H9 (cell line): ENCODE results near the gene MROH7. TPM values are rescaled to one million over a fixed set of nuclear protein-coding genes. Genes with fewer than 3 reads are reported as not detected.

Source experiments
- DNase-seq: peaks from one replicate; pipeline ENCODE4 v3.0.0-alpha.2; 2017
- H2AFZ ChIP-seq: one replicate; pipeline ENCODE4 v1.6.1; 2013; ENCODE audit warnings: mild to moderate bottlenecking, low read length, control low read depth, moderate library complexity
- H2AK5ac ChIP-seq: 2 replicates; pipeline ENCODE4 v1.6.1; 2013; ENCODE audit warnings: low read length, control low read depth, mixed read lengths; ENCODE audit not compliant: insufficient read length
- H2BK120ac ChIP-seq: one replicate; pipeline ENCODE4 v1.6.1; 2013; ENCODE audit warnings: low read depth, mild to moderate bottlenecking, low read length, control low read depth, inconsistent platforms; ENCODE audit not compliant: poor library complexity, severe bottlenecking
- H2BK12ac ChIP-seq: 2 replicates; pipeline ENCODE4 v1.6.1; 2013; ENCODE audit warnings: low read length, control low read depth, mixed read lengths, low read depth; ENCODE audit not compliant: insufficient read length
- H2BK15ac ChIP-seq: 2 replicates; pipeline ENCODE4 v1.6.1; 2013; ENCODE audit warnings: low read depth, low read length, control low read depth
- H2BK20ac ChIP-seq: one replicate; pipeline ENCODE4 v1.6.1; 2013; ENCODE audit warnings: low read depth, mild to moderate bottlenecking, low read length, control low read depth, inconsistent platforms; ENCODE audit not compliant: poor library complexity, severe bottlenecking
- H2BK5ac ChIP-seq: 2 replicates; pipeline ENCODE4 v1.6.1; 2013; ENCODE audit warnings: low read length, control low read depth, mixed read lengths; ENCODE audit not compliant: insufficient read length
- H3K14ac ChIP-seq: 2 replicates; pipeline ENCODE4 v1.6.1; 2013; ENCODE audit warnings: low read length, control low read depth; ENCODE audit not compliant: insufficient read depth
- H3K18ac ChIP-seq: 2 replicates; pipeline ENCODE4 v1.6.1; 2013; ENCODE audit warnings: low read depth, mild to moderate bottlenecking, mixed read lengths, low read length, control low read depth; ENCODE audit not compliant: insufficient read length
- H3K23ac ChIP-seq: 2 replicates; pipeline ENCODE4 v1.6.1; 2013; ENCODE audit warnings: low read length, control low read depth, mixed read lengths, low read depth; ENCODE audit not compliant: insufficient read length
- H3K23me2 ChIP-seq: 2 replicates; pipeline ENCODE4 v1.6.1; 2013; ENCODE audit warnings: low read depth, mild to moderate bottlenecking, mixed read lengths, low read length, control low read depth; ENCODE audit not compliant: insufficient read length, poor library complexity, severe bottlenecking
- H3K27ac ChIP-seq: 2 replicates; pipeline ENCODE4 v1.5.1; 2013; ENCODE audit warnings: low read length, control low read depth, mixed read lengths, low read depth; ENCODE audit not compliant: insufficient read length
- H3K27me3 ChIP-seq: 2 replicates; pipeline ENCODE4 v1.6.1; 2013; ENCODE audit warnings: low read length, control low read depth, inconsistent platforms; ENCODE audit not compliant: insufficient read depth
- H3K4ac ChIP-seq: 2 replicates; pipeline ENCODE4 v1.6.1; 2013; ENCODE audit warnings: low read depth, mild to moderate bottlenecking, control low read depth, inconsistent platforms, low read length, moderate library complexity
- H3K4me1 ChIP-seq: 2 replicates; pipeline ENCODE4 v1.6.1; 2013; ENCODE audit warnings: low read length, control low read depth, inconsistent platforms; ENCODE audit not compliant: insufficient read depth
- H3K4me2 ChIP-seq: 2 replicates; pipeline ENCODE4 v1.6.1; 2013; ENCODE audit warnings: low read length, control low read depth, mixed read lengths; ENCODE audit not compliant: insufficient read length, insufficient read depth
- H3K56ac ChIP-seq: 2 replicates; pipeline ENCODE4 v1.6.1; 2013; ENCODE audit warnings: low read depth, mild to moderate bottlenecking, mixed read lengths, low read length, control low read depth; ENCODE audit not compliant: insufficient read length
- H3K79me1 ChIP-seq: 2 replicates; pipeline ENCODE4 v1.6.1; 2013; ENCODE audit warnings: low read depth, mild to moderate bottlenecking, moderate library complexity, low read length, control low read depth, inconsistent platforms; ENCODE audit not compliant: insufficient read depth, poor library complexity, severe bottlenecking
- H3K79me2 ChIP-seq: 2 replicates; pipeline ENCODE4 v1.6.1; 2013; ENCODE audit warnings: low read length, control low read depth, inconsistent platforms; ENCODE audit not compliant: insufficient read depth
- H3K9ac ChIP-seq: 2 replicates; pipeline ENCODE4 v1.6.1; 2013; ENCODE audit warnings: low read length, control low read depth, mixed read lengths; ENCODE audit not compliant: insufficient read length; ENCODE audit errors: extremely low read depth
- H3K9me3 ChIP-seq: one replicate; pipeline ENCODE4 v1.6.1; 2013; ENCODE audit warnings: low read depth, low read length, inconsistent platforms; ENCODE audit not compliant: control insufficient read depth
- H3T11ph ChIP-seq: one replicate; pipeline ENCODE4 v1.6.1; 2013; ENCODE audit warnings: mild to moderate bottlenecking, low read length, control low read depth, inconsistent platforms
- H4K20me1 ChIP-seq: one replicate; pipeline ENCODE4 v1.6.1; 2013; ENCODE audit not compliant: control insufficient read depth, insufficient read length, insufficient read depth
- H4K5ac ChIP-seq: 2 replicates; pipeline ENCODE4 v1.6.1; 2013; ENCODE audit warnings: low read depth, mild to moderate bottlenecking, mixed read lengths, low read length, control low read depth; ENCODE audit not compliant: insufficient read length
- H4K8ac ChIP-seq: replicated peaks from 2 replicates; pipeline ENCODE4 v1.6.1; 2013; ENCODE audit warnings: low read length, control low read depth, mixed read lengths, low read depth; ENCODE audit not compliant: insufficient read length
- H4K91ac ChIP-seq: 2 replicates; pipeline ENCODE4 v1.6.1; 2013; ENCODE audit warnings: low read depth, mild to moderate bottlenecking, moderate library complexity, mixed read lengths, low read length, control low read depth; ENCODE audit not compliant: insufficient read length
- H3K27ac Mint-ChIP-seq, 3 experiments: 2 replicates in 2 of 3; 3 replicates in 1 of 3; pipeline ENCODE4 v1.8.0; 2020 to 2021; ENCODE audit warnings: mixed read lengths in 3 of 3, mild to moderate bottlenecking in 1 of 3, moderate library complexity in 1 of 3
- H3K27me3 Mint-ChIP-seq: 2 replicates; pipeline ENCODE4 v1.8.0; 2021; ENCODE audit warnings: low read depth, mild to moderate bottlenecking, moderate library complexity, mixed read lengths
- H3K36me3 Mint-ChIP-seq, 3 experiments: 2 replicates in 2 of 3; 3 replicates in 1 of 3; pipeline ENCODE4 v1.8.0; 2020 to 2021; ENCODE audit warnings: low read depth in 3 of 3, mixed read lengths in 3 of 3; ENCODE audit not compliant: insufficient read depth in 1 of 3
- H3K4me1 Mint-ChIP-seq, 2 experiments: 2 replicates each; pipeline ENCODE4 v1.8.0; 2020; ENCODE audit warnings: mixed read lengths in 2 of 2
- H3K4me3 Mint-ChIP-seq, 2 experiments: 2 replicates in 1 of 2; 3 replicates in 1 of 2; pipeline ENCODE4 v1.8.0; 2020 to 2021; ENCODE audit warnings: mild to moderate bottlenecking in 2 of 2, mixed read lengths in 2 of 2, moderate library complexity in 1 of 2
- H3K9me3 Mint-ChIP-seq, 2 experiments: 2 replicates in 1 of 2; 3 replicates in 1 of 2; pipeline ENCODE4 v1.8.0; 2020; ENCODE audit warnings: mild to moderate bottlenecking in 2 of 2, mixed read lengths in 2 of 2, moderate library complexity in 1 of 2
- CTCF ChIP-seq: fragments of 200-600 bp; sonication (generic); conservative IDR thresholded peaks from 3 replicates; pipeline ENCODE4 v1.8.0; 2021; ENCODE audit warnings: antibody characterized with exemption, mild to moderate bottlenecking
- WGBS: extraction: QIAGEN DNeasy Blood & Tissue Kit; methylation state at CpG from one replicate; pipeline ENCODE4 v1.1.7; 2013; ENCODE audit warnings: missing lambda C conversion rate, low lambda C conversion rate, mixed read lengths; ENCODE audit not compliant: insufficient read length; ENCODE audit errors: extremely low coverage; 5-methylcytosine and 5-hydroxymethylcytosine counted together
- total RNA-seq: library from RNA; stranded (reverse); gene quantifications from 2 replicates; pipeline ENCODE4 v1.2.1, GENCODE V29; 2021

MROH7 gene
- total RNA-seq, 1 experiment from 2014 or later: 0.09 TPM

- peak overlapping the region in 1 of 2 experiments; percentile 18; a peak in 1 of 5 replicates for H3K4me3 Mint-ChIP-seq
- no peak overlapping the region for H3K4me2 ChIP-seq
- no peak overlapping the region for H3K56ac ChIP-seq
- no peak overlapping the region for H2AK5ac ChIP-seq
- H3K79me2 ChIP-seq: no peaks in the 10 kb centered on the region
- H3K9me3 Mint-ChIP-seq: no peaks in the 10 kb centered on the region; a peak in 1 of 5 replicates
- H3K27me3 ChIP-seq: no peaks in the 10 kb centered on the region
- peaks cover 0 to 3% (median 0%) of the 10 kb centered on the region in 3 experiments; a peak in 1 of 7 replicates for H3K36me3 Mint-ChIP-seq
- peaks cover 8 to 13% of the 10 kb centered on the region in 2 experiments for H3K4me1 Mint-ChIP-seq
- no peak for TF ChIP-seq CTCF
- no peaks in the 10 kb centered on the region for H3K27me3 Mint-ChIP-seq
- H2BK15ac ChIP-seq: no peak overlapping the region
- H4K20me1 ChIP-seq: no peaks in the 10 kb centered on the region
- H3T11ph ChIP-seq: no peak overlapping the region
- H4K5ac ChIP-seq: no peak overlapping the region
- no CpG with 5 or more reads among the region's 3 CpGs for WGBS
- no peaks in the 10 kb centered on the region for H3K9me3 ChIP-seq
- H4K8ac ChIP-seq: no peak overlapping the region
- H2BK12ac ChIP-seq: no peak overlapping the region
- H2BK20ac ChIP-seq: no peak overlapping the region
- no peaks in the 10 kb centered on the region for H3K23me2 ChIP-seq
- H2AFZ ChIP-seq: no peak overlapping the region
- H3K27ac Mint-ChIP-seq: peak overlapping the region in 2 of 3 experiments; percentile 28 to 37; a peak in 4 of 7 replicates
- no peak overlapping the region for H3K4ac ChIP-seq
- no peak overlapping the region for H2BK5ac ChIP-seq
- H3K79me1 ChIP-seq: no peaks in the 10 kb centered on the region
- H3K18ac ChIP-seq: no peak overlapping the region
- no peak overlapping the region for H2BK120ac ChIP-seq
- H3K4me1 ChIP-seq: no peaks in the 10 kb centered on the region; the same call in 1 of the 2 replicates
- no peak for DNase-seq
- no peak overlapping the region for H3K9ac ChIP-seq
- no peak overlapping the region for H4K91ac ChIP-seq
- H3K23ac ChIP-seq: no peak overlapping the region
- no peak overlapping the region for H3K27ac ChIP-seq
- H3K14ac ChIP-seq: no peak overlapping the region
Measured at GRCh38 chr1:54595956-54596498, 45.6 kb upstream of the MROH7 start.
